ENCODE measurements around the gene NOD1. TPM values are rescaled to one million over a fixed set of nuclear protein-coding genes. Genes with fewer than 3 reads are reported as not detected.

Gene NOD1
- total RNA-seq, 1 experiment from 2014 or later = 7.0 TPM

DNA sequence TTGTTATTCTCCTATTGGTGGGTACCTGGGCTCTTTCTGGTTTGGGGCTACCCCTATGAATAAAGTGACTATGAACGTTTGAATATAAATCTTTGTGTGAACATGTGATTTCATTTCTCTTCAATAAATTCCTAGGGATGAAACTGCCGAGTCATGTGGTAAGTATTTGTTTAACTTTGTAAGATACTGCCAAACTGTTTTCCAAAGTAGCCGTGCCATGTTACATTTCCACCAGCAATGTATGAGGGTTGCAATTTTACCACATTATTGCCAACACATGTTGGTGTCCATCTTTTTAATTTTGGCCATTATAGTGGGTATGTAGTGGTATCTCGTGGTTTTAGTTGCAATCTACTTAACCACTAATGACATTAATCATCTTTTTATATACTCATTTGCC is 99.5 kb downstream of the NOD1 start:
- Histone ChIP-seq H3K27me3 (replicated peaks; ENCODE audit: control insufficient read depth, insufficient read depth, low read length) (no peaks in the 10 kb centered on the region), H3K36me3 (ENCODE audit: control insufficient read depth, insufficient read depth, low read length) (no peaks in the 10 kb centered on the region), H3K9me3 (no peaks in the 10 kb centered on the region), H3K4me3 (ENCODE audit: low read depth, low read length) (no peak overlapping the region), H3K4me1 (no peaks in the 10 kb centered on the region)
- BruUV-seq (replicated peaks) = no TSS peak
- intact Hi-C loops (cut with micrococcal nuclease; ENCODE audit: unreplicated experiment) = no loop called here
- no peak for DNase-seq
- ChIA-PET POLR2A (no interaction called here), CTCF (no interaction called here)
- Mint-ChIP-seq H3K27me3 (ENCODE audit: insufficient read depth, unreplicated experiment) (no peaks in the 10 kb centered on the region), H3K4me1 (ENCODE audit: low read depth, unreplicated experiment) (no peaks in the 10 kb centered on the region), H3K4me3 (ENCODE audit: unreplicated experiment) (no peak overlapping the region), H3K27ac (ENCODE audit: unreplicated experiment) (no peak overlapping the region), H3K36me3 (ENCODE audit: insufficient read depth, unreplicated experiment) (no peaks in the 10 kb centered on the region), H3K9me3 (ENCODE audit: unreplicated experiment) (no peaks in the 10 kb centered on the region)
- TF ChIP-seq, protein P1, sequence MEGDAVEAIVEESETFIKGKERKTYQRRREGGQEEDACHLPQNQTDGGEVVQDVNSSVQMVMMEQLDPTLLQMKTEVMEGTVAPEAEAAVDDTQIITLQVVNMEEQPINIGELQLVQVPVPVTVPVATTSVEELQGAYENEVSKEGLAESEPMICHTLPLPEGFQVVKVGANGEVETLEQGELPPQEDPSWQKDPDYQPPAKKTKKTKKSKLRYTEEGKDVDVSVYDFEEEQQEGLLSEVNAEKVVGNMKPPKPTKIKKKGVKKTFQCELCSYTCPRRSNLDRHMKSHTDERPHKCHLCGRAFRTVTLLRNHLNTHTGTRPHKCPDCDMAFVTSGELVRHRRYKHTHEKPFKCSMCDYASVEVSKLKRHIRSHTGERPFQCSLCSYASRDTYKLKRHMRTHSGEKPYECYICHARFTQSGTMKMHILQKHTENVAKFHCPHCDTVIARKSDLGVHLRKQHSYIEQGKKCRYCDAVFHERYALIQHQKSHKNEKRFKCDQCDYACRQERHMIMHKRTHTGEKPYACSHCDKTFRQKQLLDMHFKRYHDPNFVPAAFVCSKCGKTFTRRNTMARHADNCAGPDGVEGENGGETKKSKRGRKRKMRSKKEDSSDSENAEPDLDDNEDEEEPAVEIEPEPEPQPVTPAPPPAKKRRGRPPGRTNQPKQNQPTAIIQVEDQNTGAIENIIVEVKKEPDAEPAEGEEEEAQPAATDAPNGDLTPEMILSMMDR (IDR thresholded peaks at IDR 0.05; ENCODE audit: insufficient read depth in 1 of 2, low read depth in 1 of 2, low read length in 1 of 2, severe bottlenecking in 1 of 2, unreplicated experiment in 1 of 2) = no peak

DNA sequence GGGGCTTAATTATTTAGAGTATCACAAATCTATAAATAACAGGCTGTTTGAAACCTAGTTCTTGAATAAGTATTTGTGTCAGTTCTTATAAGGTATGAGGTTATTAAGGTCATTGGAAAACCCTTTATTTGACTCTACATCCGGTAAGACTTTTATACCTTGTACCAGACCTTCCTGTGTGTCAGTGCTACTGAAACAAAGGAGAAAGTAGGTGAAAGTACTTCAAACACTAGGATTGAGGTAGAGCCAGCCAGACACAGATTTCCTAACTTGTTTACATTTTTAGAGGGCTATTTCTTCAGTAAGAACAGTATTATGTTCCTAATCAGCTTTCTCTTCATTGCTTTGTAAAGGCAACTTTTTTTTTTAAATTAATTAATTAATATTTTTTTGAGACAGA is 100.3 kb downstream of the NOD1 start:
- Mint-ChIP-seq H3K9me3 (ENCODE audit: unreplicated experiment) (no peaks in the 10 kb centered on the region), H3K4me1 (ENCODE audit: low read depth, unreplicated experiment) (no peaks in the 10 kb centered on the region), H3K27me3 (ENCODE audit: insufficient read depth, unreplicated experiment) (no peaks in the 10 kb centered on the region), H3K4me3 (ENCODE audit: unreplicated experiment) (no peak overlapping the region), H3K36me3 (ENCODE audit: insufficient read depth, unreplicated experiment) (no peaks in the 10 kb centered on the region), H3K27ac (ENCODE audit: unreplicated experiment) (no peak overlapping the region)
- no peaks in the 10 kb centered on the region for H3K9me3 ChIP-seq
- no TSS peak for BruUV-seq (replicated peaks)
- DNase-seq = no peak
- no peaks in the 10 kb centered on the region for H3K4me1 ChIP-seq
- intact Hi-C loops (cut with micrococcal nuclease; ENCODE audit: unreplicated experiment) = no loop called here
- ChIA-PET POLR2A (no interaction called here), CTCF (no interaction called here)
- TF ChIP-seq, protein P1 (IDR thresholded peaks at IDR 0.05; ENCODE audit: insufficient read depth in 1 of 2, low read depth in 1 of 2, low read length in 1 of 2, severe bottlenecking in 1 of 2, unreplicated experiment in 1 of 2) = no peak
- H3K27me3 ChIP-seq (replicated peaks; ENCODE audit: control insufficient read depth, insufficient read depth, low read length) = no peaks in the 10 kb centered on the region
- H3K4me3 ChIP-seq (ENCODE audit: low read depth, low read length) = no peak overlapping the region
- no peaks in the 10 kb centered on the region for H3K36me3 ChIP-seq (ENCODE audit: control insufficient read depth, insufficient read depth, low read length)

Other genes with a start within 250 kb of the NOD1 start
- gene ZNRF2, start 194.2 kb downstream of the NOD1 start, total RNA-seq (2022) = 8.2 and 9.0 TPM in 2 replicates
- 75.2 and 78.7 TPM in 2 replicates for gene GGCT, start 26.0 kb upstream of the NOD1 start, total RNA-seq (2022)
- gene GARS1, start 116.1 kb upstream of the NOD1 start, total RNA-seq (2022) = 380 and 394 TPM in 2 replicates
- not detected in 2 replicates for gene CRHR2, start 203.7 kb upstream of the NOD1 start, total RNA-seq (2022)